ENCODE results near the gene CYFIP1.

The CYFIP1 gene

DNA sequence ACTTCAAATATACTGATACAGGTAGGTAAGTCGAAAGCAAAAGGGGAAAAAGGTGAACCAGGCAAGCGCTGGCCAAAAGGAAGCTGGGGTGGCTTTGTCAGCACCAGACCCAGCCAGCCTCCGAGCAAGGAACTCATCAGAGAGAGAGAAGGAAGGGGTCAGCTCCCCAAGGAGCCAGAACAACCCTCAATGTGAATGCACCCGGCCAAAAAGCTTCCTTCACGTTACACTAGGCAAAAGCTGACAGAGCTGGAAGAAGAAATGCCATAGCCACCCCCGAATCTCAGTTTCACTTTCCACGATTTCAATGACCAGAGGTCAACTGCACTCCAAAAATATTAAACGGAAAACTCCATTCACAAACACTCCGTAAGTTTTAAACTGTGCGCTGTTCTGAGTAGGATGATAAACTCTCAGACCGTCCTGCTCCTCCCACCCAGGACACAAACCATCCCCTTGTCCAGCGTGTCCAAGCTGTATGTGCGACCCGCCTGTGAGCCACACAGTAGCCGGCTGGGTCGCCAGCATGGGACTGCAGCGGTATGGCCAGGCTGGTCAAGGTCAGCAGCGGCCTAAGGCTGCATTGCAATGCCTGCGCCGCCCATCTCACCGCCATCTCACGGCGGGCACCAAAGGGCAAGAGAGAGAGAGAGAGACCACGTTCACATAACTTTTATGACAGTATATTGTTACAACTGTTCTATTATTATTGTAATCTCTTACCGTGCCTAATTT, 29.7 kb downstream of the CYFIP1 start:
- DNase-seq (ENCODE audit: low read depth), result no peak

- no peak for DNase-seq (ENCODE audit: low read depth)
Observed at GRCh38 chr15:22949074-22949547, 31.1 kb downstream of the CYFIP1 start.

- no peak for DNase-seq (ENCODE audit: low read depth)
Observed at GRCh38 chr15:22948056-22948455, 32.1 kb downstream of the CYFIP1 start.

DNA sequence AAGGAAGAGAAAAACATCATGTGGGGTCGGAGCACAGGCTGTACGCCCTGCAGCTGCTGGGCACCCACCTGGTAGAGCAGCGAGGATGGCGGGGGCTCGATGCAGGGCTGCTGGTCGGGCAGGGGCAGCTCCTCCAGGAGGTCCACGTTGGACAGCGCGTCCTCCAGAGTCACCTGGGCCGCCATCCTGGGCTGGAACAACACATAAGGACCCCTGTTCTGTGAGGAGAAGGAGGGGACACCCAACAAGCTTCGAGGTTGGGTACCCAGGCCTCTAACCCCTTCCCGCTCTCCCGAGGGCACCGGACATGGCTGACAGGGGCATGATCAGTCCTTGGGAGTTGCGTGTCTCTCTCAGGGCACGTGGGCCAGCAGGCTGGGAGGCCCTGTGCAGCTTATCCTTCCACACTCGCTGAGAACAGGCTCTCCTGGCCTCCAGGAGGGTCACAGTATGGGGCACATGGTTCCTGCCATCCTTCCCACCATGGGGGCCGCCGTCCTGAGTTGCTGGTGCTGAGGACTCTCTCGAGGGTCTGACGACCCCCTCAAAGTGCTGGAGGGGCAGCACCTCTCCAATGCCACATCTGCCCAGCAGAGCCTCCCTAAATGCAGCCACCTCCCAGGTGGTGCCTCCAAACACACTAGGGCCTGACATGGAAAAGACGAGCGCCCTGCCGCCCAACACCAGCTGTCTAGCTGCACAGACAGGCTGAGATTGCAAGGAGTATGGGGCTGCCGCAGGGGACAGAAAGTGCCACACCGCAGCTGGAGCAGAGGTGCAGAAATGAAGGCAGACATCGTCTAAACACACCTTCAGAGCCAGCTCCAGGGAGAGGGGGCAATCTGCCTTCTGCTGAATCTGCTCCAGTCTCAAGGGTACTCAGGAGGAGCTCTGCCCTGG, 32.8 kb downstream of the CYFIP1 start:
- DNase-seq (ENCODE audit: low read depth), result no peak

GRCh38 chr15:22945071-22945470, 35.1 kb downstream of the CYFIP1 start:
- DNase-seq (ENCODE audit: low read depth), result no peak

DNA sequence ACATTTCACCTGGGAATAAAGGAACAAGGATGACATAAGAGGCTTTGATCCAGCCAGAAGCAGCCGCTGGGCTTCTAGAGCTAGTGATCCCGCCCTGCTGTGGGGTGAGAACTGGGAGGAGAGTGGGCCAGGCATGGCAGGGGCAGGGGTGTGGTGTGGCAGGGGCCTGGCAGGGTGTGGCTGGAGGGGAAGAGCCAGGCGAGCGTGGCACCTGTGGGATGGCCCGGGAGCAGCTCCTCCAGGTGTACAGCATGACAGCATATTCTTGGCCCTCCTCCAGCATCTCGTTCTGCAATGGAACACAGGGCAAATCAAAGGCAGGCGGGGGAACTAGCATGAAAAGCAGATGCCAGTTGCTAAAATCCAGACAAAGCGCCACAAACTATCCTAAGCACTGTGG, 35.5 kb downstream of the CYFIP1 start:
- DNase-seq (ENCODE audit: low read depth), result no peak

GRCh38 chr15:22942877-22943276, 37.3 kb downstream of the CYFIP1 start:
- DNase-seq (ENCODE audit: low read depth), result no peak

DNA sequence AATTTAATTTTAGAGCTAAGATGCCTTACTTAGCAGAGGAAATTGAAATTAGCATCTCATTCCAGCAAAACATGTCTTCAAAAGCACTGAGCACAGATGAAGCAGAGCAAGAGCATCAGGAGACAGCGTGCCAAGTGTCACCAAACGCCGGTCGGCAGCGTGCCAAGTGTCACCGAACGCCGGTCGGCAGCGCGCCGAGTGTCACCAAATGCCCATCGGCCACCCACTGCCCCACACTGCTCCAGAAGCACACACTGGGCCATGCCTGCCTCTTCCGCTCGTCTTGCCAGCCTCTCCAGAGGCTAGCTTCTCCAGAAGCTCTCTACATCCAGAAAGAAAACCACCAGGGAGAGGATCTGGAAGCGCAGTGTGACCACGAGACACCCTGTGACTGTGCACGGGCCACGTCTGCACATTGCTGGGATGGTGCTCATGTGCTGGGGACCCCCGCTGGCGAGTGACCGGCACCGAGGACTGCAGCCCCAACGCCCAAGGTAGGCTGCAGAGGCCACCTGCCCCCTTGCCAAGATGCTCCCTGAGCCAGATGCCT, 37.8 kb downstream of the CYFIP1 start:
- DNase-seq (ENCODE audit: low read depth), result no peak

- no peak for DNase-seq (ENCODE audit: low read depth)
Observed at GRCh38 chr15:22941179-22941578, 39.0 kb downstream of the CYFIP1 start.

GRCh38 chr15:22939652-22940061, 40.5 kb downstream of the CYFIP1 start:
- DNase-seq (ENCODE audit: low read depth), result no peak

DNA sequence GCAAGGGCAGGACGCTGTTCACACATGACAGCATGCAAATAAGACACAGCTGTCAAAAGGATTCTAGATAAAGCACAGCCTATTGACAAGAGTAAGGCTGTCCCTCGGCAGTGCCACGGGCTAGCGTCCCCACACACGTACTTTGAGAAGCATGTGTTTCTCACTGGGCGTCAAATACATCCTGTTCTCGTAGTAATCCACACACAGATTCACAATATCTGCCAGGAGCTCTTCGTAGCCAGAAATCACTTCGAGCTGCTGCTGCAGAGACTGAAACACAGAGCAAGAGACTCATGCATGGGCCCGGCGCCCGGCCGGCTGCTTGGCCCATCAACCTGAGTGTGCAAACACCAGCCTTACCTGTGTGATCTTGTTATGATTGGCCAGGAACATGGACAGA, 41.1 kb downstream of the CYFIP1 start:
- DNase-seq (ENCODE audit: low read depth), result no peak

- DNase-seq (ENCODE audit: low read depth), result no peak
Observed at GRCh38 chr15:22936577-22937472, 43.3 kb downstream of the CYFIP1 start.

- no peak for DNase-seq (ENCODE audit: low read depth)
Observed at GRCh38 chr15:22933641-22934061, 46.5 kb downstream of the CYFIP1 start.

GRCh38 chr15:22931784-22932536, 48.2 kb downstream of the CYFIP1 start:
- no peak for DNase-seq (ENCODE audit: low read depth)

- DNase-seq (ENCODE audit: low read depth), result no peak
Observed at GRCh38 chr15:22930782-22931484, 49.2 kb downstream of the CYFIP1 start.

DNA sequence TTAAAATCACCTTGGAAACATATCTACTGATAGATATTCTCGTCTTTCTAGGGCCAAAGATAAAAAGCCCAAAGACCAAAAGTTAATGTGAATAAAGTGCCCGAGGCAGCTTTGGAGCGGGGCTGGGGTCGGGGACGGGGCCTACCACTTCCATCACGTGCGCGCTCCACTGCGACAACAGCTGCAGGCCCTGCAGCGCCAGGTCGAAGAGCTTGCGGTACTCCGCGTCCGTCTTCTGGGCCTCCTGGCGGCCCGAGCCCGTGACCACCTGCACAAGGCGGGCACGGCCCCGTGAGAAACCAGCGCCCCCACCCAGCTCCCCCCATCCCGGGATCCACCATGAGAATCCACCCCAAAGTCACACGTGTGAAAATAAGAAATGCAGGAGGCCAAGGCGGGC, 52.4 kb downstream of the CYFIP1 start:
- no peak for DNase-seq (ENCODE audit: low read depth)

GRCh38 chr15:22925875-22926274, 54.3 kb downstream of the CYFIP1 start:
- DNase-seq (ENCODE audit: low read depth), result no peak

DNA sequence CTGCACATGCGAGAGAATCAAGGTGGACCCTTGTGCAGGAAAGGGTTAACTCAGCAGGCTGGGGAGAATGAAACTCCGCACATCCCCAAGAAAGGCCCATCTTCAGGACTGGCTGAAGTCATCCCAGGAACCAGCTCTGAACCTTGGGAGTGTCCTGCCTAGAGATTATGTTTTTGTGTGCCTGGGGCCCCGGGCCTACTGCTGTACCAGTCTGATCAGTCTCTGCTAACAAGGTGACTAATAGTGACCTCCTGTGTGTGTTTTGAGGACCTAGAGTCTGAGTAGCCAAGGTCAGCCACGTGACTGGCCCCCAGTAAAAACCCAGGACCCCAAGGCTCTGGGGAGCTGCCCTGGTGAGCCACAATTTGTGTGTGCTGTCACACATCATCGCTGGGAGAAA, 58.2 kb downstream of the CYFIP1 start:
- DNase-seq (ENCODE audit: low read depth), result no peak

DNA sequence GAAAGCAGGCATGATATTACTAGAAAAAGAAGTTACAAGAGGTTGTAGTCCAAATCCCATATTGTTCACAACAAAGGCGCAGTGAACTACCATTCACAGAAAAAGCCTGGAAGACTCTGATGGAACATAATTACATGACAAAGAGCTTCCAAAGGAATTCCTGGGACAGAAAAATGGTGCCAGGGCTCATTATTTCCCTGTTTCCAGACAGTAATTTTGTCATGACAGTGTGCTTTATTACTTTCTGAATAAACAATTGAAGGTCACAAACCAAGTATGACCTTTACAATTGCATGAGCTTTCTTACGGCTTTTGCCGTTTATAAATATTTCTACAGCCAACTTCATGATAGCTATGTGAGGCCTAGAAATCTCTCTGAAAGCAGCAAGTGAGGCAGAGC, 61.0 kb downstream of the CYFIP1 start:
- no peak for DNase-seq (ENCODE audit: low read depth)

DNA sequence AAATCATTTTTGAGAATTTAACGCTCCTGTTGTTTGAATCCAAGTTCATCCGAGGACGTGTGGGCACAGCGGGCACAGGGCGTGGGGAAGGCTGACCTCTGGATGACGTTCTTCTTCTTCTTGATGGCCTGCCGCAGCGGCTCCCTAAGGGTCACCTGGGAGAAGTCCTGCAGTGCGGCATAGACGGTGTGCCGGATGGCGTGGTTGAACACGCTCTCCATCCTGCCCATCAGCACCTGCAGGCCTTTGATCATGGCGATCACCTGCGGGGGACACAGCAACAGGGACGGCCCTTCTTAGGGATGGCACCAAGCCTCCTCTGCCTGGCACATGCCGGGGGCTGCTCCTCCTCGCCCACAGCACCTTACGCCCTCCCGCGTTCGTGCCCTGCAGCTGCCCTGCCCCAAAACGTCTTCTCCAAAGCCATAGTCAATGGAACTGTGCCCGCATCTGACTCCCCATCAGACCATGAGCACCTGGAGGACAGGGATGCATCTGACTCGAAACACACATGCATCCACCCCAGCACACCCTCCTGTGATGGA, 61.5 kb downstream of the CYFIP1 start:
- DNase-seq (ENCODE audit: low read depth), result no peak
